ENCODE data around the gene KIAA0513.

The KIAA0513 gene

DNA sequence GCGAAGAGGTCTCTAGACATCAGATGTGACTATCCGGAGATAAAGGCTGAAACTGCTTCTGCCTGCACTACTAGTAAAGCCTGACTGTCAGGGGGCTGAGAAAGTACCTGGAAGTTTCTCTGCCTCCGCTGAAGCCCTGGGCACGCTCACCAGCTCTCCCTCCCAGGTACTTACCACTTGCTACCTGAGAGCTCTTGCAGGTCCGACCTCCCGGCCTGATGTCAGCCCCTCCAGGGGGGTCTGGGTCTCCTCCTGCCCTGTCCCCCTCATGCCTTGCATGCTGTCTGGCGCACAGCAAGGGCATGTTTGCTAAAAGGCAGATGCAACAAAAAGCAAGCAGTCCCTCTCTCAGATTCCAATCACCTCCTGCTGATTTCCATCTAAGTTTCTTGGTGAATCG is 33.7 kb upstream of the KIAA0513 start:
- TF ChIP-seq, protein P1, sequence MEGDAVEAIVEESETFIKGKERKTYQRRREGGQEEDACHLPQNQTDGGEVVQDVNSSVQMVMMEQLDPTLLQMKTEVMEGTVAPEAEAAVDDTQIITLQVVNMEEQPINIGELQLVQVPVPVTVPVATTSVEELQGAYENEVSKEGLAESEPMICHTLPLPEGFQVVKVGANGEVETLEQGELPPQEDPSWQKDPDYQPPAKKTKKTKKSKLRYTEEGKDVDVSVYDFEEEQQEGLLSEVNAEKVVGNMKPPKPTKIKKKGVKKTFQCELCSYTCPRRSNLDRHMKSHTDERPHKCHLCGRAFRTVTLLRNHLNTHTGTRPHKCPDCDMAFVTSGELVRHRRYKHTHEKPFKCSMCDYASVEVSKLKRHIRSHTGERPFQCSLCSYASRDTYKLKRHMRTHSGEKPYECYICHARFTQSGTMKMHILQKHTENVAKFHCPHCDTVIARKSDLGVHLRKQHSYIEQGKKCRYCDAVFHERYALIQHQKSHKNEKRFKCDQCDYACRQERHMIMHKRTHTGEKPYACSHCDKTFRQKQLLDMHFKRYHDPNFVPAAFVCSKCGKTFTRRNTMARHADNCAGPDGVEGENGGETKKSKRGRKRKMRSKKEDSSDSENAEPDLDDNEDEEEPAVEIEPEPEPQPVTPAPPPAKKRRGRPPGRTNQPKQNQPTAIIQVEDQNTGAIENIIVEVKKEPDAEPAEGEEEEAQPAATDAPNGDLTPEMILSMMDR (IDR thresholded peaks at IDR 0.05; ENCODE audit: insufficient read depth, low read length, poor library complexity, severe bottlenecking), result no peak
- no peak for TF ChIP-seq EZH2phosphoT487 (conservative IDR thresholded peaks at IDR 0.05; ENCODE audit: low read length)
- Histone ChIP-seq H3K27me3 (ENCODE audit: low read length) (no peaks in the 10 kb centered on the region), H3K9me2 (replicated peaks; ENCODE audit: insufficient read depth, low read length) (no peaks in the 10 kb centered on the region), H3K4me3 (ENCODE audit: insufficient read depth, low read length, poor library complexity, severe bottlenecking) (no peak overlapping the region), H3K36me3 (ENCODE audit: low read length) (no peaks in the 10 kb centered on the region), H3F3A (ENCODE audit: insufficient read depth) (no peaks in the 10 kb centered on the region), H3K9ac (ENCODE audit: low read length) (no peak overlapping the region), H3K4me2 (ENCODE audit: low read depth, low read length, poor library complexity, severe bottlenecking) (no peak overlapping the region), H3K79me2 (ENCODE audit: insufficient read depth, low read length) (peaks cover 4% of the 10 kb centered on the region), H4K20me1 (ENCODE audit: low read depth, low read length) (no peaks in the 10 kb centered on the region), H3K9me3 (ENCODE audit: insufficient read depth, low read length) (no peaks in the 10 kb centered on the region), H2AFZ (ENCODE audit: low read depth, low read length, severe bottlenecking) (no peak overlapping the region), H3K27ac (ENCODE audit: low read depth, low read length) (no peak overlapping the region)

DNA sequence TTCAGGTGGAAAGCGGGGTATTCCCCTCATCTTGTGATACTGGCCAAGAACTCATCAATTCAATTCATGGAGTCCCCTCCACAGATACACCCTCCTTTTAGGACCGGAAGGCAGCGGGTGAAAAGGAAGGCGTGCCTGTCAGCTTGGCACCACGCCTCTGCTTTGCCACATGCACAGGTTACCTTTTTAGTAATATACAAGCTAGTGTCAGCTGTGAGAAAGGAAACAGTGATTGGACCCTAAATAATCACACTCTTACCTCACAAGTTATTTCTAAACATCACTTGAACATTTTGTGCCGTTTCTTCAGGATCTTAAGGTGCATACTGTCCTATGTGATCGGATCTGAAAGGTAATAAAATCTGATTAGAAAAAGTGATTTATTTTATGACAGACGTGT is 31.9 kb upstream of the KIAA0513 start:
- Histone ChIP-seq H3K36me3 (ENCODE audit: low read length) (no peaks in the 10 kb centered on the region), H3K4me3 (ENCODE audit: insufficient read depth, low read length, poor library complexity, severe bottlenecking) (no peak overlapping the region), H3K79me2 (ENCODE audit: insufficient read depth, low read length) (peaks cover 16% of the 10 kb centered on the region), H3K27ac (ENCODE audit: low read depth, low read length) (no peak overlapping the region), H3K9me2 (replicated peaks; ENCODE audit: insufficient read depth, low read length) (no peaks in the 10 kb centered on the region), H2AFZ (ENCODE audit: low read depth, low read length, severe bottlenecking) (no peak overlapping the region), H3F3A (ENCODE audit: insufficient read depth) (no peaks in the 10 kb centered on the region), H4K20me1 (ENCODE audit: low read depth, low read length) (no peaks in the 10 kb centered on the region), H3K4me2 (ENCODE audit: low read depth, low read length, poor library complexity, severe bottlenecking) (no peak overlapping the region), H3K9me3 (ENCODE audit: insufficient read depth, low read length) (no peaks in the 10 kb centered on the region), H3K9ac (ENCODE audit: low read length) (no peak overlapping the region), H3K27me3 (ENCODE audit: low read length) (no peaks in the 10 kb centered on the region)
- no peak for TF ChIP-seq EZH2phosphoT487 (conservative IDR thresholded peaks at IDR 0.05; ENCODE audit: low read length)
- TF ChIP-seq, protein P1 (IDR thresholded peaks at IDR 0.05; ENCODE audit: insufficient read depth, low read length, poor library complexity, severe bottlenecking), result no peak

DNA sequence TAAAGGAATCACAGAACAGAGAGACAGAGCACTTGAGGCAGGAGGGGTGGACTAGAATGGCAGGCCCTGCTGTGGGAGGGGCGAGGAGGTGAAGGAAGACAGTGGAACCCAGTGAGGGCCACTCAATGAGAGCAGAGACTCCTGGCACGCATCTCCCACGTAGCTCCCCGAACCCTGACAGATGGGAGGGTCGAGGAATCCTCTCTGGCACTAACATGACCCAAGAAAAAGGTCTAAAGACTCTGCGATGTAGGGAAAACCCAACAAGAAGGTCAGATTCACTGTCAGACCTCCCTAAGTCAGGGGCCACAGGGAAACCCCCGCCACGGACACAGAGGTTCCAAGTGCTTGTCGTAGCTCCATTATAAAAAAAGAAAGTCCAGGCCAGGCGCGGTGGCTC is 31.2 kb upstream of the KIAA0513 start:
- no peaks in the 10 kb centered on the region for H3K9me2 ChIP-seq (replicated peaks; ENCODE audit: insufficient read depth, low read length)
- no peaks in the 10 kb centered on the region for H3K27me3 ChIP-seq (ENCODE audit: low read length)
- no peak overlapping the region for H3K27ac ChIP-seq (ENCODE audit: low read depth, low read length)
- peaks cover 22% of the 10 kb centered on the region for H3K79me2 ChIP-seq (ENCODE audit: insufficient read depth, low read length)
- no peak for TF ChIP-seq EZH2phosphoT487 (conservative IDR thresholded peaks at IDR 0.05; ENCODE audit: low read length)
- TF ChIP-seq, protein P1 (IDR thresholded peaks at IDR 0.05; ENCODE audit: insufficient read depth, low read length, poor library complexity, severe bottlenecking), result no peak
- no peaks in the 10 kb centered on the region for H3K9me3 ChIP-seq (ENCODE audit: insufficient read depth, low read length)
- H3K36me3 ChIP-seq (ENCODE audit: low read length), result no peaks in the 10 kb centered on the region
- H2AFZ ChIP-seq (ENCODE audit: low read depth, low read length, severe bottlenecking), result no peak overlapping the region
- H3F3A ChIP-seq (ENCODE audit: insufficient read depth), result no peaks in the 10 kb centered on the region
- H3K9ac ChIP-seq (ENCODE audit: low read length), result no peak overlapping the region
- no peak overlapping the region for H3K4me2 ChIP-seq (ENCODE audit: low read depth, low read length, poor library complexity, severe bottlenecking)
- H4K20me1 ChIP-seq (ENCODE audit: low read depth, low read length), result no peaks in the 10 kb centered on the region
- H3K4me3 ChIP-seq (ENCODE audit: insufficient read depth, low read length, poor library complexity, severe bottlenecking), result no peak overlapping the region
